HG03064 (cell line): ENCODE measurements around the gene PARD3B.

ENCODE experiments used
- ATAC-seq: cut with Tn5 transposase; IDR thresholded peaks from one replicate; pipeline ENCODE4 v1.9.1; 2021; ENCODE audit warnings: low read depth; ENCODE audit not compliant: unreplicated experiment

Gene PARD3B

GRCh38 chr2:204827701-204828590 lies 282.7 kb downstream of the PARD3B start:
- no peak for ATAC-seq

GRCh38 chr2:204834716-204835384 lies 289.6 kb downstream of the PARD3B start:
- ATAC-seq, result no peak

DNA sequence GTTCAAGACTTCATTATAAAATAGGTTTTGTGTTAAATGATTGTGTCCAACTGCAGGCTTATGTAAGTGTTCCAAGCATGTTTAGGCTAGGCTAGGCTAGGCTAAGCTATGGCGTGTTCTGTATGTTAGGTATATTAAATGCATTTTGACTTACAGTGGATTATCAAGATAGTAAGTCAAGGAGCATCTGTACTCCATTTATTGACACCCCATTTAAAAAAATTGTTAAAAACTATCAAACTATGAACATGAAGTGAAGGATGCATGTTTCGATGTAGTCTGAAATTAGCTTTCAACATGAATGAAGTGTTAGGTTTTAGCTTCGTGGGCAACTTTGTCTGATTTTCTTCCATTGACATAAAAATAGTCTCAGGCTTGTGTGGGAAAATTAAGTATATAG lies 290.5 kb downstream of the PARD3B start:
- no peak for ATAC-seq

- no peak for ATAC-seq
Measured at GRCh38 chr2:204840504-204840903, 295.2 kb downstream of the PARD3B start.

DNA sequence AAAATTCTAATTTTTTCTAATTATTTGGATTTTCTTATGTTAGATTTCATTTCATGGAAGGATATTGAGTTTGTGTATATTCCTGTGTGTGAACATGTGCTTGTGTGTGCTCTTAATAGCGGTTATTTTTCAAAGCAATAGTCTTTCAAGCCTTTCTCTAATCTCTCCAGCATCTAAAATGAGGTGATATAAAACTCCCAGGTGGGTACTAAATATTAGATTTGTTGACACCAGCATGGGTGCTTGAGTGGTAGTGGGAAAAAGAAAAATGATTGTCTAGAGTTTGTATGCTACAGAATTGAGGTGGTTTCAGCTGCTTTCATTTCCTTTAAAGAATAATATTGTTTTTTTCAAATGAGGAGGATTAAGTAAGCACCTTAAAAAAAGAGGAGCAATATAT lies 296.8 kb downstream of the PARD3B start:
- no peak for ATAC-seq

- no peak for ATAC-seq
Measured at GRCh38 chr2:204842661-204843485, 297.6 kb downstream of the PARD3B start.

DNA sequence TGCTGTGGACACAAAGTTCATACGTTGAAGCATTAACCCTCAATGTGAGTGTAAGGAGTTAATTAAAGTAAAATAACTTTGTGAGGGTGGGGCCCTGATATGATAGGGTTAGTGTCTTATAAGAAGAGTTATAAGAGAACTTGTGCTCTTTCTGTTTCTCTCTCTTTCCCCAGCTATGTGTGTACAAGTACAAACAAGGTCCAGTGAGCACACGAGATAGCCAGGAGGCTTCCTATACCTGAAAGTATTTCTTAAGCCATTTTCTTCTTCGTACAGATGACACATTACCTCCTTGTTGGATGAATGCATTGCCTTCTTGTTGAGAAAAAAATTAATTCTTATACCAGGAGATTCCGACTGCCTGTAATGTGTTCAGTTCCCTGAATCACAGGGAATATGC lies 301.2 kb downstream of the PARD3B start:
- ATAC-seq, result no peak

DNA sequence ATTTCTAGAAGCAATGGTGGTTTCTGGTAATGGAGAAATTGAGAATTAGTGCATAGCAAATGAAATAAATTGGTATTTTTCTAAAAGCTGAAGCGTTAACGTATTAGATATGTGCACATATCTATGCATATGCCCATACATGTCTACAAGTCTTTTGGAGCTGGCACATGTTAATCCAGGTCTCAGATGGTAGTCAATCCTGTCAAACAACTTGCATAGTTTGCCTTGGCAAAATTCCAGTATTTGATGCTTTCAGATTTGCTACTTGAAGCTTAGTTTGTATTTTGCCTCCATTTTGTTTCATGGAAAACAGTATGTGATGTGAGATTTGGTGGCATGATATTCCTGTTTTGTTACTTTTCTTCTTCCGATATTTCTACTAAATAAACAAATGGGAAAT lies 304.6 kb downstream of the PARD3B start:
- no peak for ATAC-seq

GRCh38 chr2:204850581-204850980 lies 305.3 kb downstream of the PARD3B start:
- ATAC-seq, result no peak

GRCh38 chr2:204853905-204854304 lies 308.6 kb downstream of the PARD3B start:
- no peak for ATAC-seq

DNA sequence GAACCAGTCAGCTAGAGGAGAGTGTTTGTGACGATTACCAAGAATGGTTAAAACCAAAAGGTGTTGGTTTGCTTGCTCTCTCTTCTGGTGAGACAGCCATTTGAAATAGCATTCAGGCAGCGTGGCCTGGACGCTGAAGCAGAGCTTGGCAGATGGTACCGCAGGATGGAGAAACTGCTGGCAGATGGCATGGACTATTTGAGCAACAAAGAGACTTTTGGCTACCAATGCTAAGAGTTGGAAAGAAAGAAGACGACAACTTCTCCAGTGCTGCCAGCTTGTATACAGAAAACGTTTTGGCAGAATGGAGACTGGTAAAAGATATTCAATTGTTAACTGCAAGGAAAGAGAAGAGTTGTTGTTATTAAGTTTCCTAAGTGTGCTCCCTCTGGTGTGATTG lies 315.0 kb downstream of the PARD3B start:
- ATAC-seq, result no peak

DNA sequence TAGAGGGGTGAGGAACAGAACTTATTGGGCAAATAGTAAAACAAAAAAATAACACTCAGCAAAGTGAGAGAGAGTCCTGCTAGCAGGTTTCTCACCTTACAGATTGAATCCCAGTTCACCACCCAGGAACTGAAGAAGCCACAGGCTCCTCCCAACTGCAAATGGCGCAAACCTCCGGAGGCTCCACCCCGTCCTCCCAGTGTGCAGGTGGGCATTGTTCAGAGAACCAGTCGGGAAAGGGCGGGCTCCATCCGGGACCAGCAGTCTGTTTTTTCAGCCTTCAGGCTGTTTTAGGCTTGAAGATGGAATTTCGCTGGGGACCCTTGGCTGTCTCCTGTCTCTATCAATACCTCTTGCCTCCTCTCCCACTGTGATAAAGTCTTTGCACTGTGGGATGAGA lies 317.5 kb downstream of the PARD3B start:
- no peak for ATAC-seq

DNA sequence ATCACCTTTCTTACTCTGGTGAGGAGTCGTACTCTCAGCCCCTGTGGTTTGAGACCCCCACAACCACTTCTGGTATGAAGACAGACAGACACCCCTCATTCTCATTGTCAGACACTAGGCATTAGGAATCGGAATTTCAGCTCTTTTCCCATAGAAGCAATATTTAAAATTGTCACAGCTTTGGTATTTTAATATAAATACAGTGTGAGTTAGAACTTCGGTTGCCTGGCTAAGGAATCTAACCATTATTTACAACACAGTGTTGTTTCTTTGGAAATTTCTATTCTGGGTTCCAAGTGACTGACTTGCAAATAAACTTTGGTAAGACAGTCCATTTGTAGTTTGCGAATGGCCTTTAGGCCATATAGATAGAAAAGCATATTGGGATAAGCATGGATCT lies 318.1 kb downstream of the PARD3B start:
- no peak for ATAC-seq

GRCh38 chr2:204869132-204869823 lies 324.0 kb downstream of the PARD3B start:
- no peak for ATAC-seq

GRCh38 chr2:204870053-204870452 lies 324.8 kb downstream of the PARD3B start:
- ATAC-seq, result no peak

DNA sequence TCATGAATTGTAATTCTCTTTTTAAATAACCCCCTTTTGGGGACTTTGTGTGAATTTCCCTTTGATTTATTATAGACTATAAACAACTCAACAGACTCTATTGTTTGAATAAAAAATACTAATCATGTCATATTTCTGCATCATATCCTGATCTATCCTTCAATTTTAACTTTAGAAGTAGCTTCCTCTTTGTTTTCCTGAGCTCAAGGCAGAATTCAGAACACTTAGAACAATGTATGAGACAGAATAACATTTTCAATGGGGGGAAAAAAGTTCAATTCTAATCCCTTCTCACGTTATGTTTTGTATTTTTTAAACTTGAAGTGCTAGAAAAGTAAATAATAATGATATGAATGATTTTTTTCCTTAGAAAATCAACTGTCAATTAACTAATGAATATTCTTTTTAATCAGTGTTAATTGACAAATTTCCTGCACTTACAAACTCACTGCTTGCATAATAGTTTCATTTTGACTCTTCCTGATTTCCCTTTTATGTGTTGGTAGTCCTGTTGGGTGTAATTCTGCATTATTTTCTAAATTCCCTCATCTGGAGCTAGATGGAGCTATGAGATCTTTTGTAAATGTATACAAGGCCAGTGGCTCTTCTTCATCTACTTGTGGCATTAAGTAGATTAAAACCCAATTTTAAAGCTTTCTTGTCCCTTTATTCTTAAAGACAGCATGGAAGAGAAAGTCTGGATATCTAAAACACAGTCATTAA lies 326.1 kb downstream of the PARD3B start:
- no peak for ATAC-seq

DNA sequence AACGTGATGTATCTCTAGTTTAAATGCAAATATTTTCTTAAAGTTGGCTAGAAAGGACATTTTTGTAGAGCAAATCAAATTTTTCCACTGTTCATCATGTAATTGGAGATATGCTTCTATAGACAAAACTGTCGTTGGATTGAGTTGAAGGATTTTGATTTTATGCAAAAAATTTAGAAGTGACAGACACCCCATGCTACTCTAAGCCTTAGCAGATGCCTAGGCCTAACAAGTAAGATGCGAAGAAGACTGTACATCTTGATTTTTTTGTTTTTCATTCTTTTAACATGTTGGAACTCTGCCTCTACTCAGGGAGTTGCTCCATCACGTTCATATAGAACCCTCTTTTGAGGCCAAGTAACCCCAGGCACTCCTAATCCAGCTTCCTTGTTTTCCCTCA lies 331.0 kb downstream of the PARD3B start:
- no peak for ATAC-seq

GRCh38 chr2:204877691-204878090 lies 332.4 kb downstream of the PARD3B start:
- no peak for ATAC-seq

- ATAC-seq, result no peak
Measured at GRCh38 chr2:204880928-204881327, 335.7 kb downstream of the PARD3B start.

GRCh38 chr2:204881655-204882054 lies 336.4 kb downstream of the PARD3B start:
- ATAC-seq, result no peak
